Esophagus squamous epithelium (tissue), 4 donors: ENCODE data around the gene TSPAN11.

Experiments
- POLR2A ChIP-seq, 4 donors: fragments of 450-650 bp; IDR thresholded peaks; one replicate each; pipeline ENCODE4 v1.6.1; 2017; ENCODE audit warnings: antibody characterized with exemption in 4 of 4, mild to moderate bottlenecking in 4 of 4, moderate library complexity in 3 of 4
- TF ChIP-seq, protein P1 (sequence below), 6 experiments: fragments of 450-650 bp in 4 of 6; fragments of 200-600 bp in 2 of 6; sonication (generic) in 2 of 6; IDR thresholded peaks; one replicate each; pipeline ENCODE4 v1.5.1; 2016 to 2019; ENCODE audit warnings: antibody characterized with exemption in 6 of 6, mild to moderate bottlenecking in 4 of 6, moderate library complexity in 4 of 6

DNA sequence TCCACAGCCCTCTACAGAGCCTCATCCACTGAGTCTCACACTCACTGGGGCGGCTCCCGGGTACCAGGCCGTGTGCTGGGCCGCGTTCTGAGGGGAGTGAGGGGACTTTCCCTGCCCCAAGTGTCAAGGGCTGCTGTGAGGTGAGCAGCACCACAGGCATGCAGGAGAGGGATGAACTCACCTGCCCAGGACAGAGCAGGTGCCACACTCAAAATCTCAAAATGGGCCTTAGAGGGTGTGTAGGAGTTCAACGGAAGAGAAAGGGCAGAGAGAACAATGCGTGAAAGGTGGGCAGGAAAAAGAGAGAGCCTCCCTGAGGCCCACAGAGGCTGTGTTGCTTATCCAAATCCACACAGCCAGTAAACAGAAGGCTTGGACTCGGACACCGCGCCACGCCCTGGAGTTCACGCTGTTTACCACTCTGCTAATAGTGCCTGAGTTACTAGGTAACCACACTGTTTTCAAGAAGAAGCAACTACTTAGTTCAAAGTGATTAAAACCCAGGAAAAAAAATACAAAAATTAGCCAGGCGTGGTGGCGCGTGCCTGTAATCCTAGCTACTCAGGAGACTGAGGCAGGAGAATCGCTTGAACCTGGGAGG is 32.7 kb downstream of the TSPAN11 start:
- TF ChIP-seq, protein P1, sequence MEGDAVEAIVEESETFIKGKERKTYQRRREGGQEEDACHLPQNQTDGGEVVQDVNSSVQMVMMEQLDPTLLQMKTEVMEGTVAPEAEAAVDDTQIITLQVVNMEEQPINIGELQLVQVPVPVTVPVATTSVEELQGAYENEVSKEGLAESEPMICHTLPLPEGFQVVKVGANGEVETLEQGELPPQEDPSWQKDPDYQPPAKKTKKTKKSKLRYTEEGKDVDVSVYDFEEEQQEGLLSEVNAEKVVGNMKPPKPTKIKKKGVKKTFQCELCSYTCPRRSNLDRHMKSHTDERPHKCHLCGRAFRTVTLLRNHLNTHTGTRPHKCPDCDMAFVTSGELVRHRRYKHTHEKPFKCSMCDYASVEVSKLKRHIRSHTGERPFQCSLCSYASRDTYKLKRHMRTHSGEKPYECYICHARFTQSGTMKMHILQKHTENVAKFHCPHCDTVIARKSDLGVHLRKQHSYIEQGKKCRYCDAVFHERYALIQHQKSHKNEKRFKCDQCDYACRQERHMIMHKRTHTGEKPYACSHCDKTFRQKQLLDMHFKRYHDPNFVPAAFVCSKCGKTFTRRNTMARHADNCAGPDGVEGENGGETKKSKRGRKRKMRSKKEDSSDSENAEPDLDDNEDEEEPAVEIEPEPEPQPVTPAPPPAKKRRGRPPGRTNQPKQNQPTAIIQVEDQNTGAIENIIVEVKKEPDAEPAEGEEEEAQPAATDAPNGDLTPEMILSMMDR (IDR thresholded peaks at IDR 0.05): no peak
- no peak for TF ChIP-seq POLR2A (IDR thresholded peaks at IDR 0.05)
